Measurements from ENCODE around the gene DOCK8. TPM values are rescaled to one million over a fixed set of nuclear protein-coding genes. Genes with fewer than 3 reads are reported as not detected.

The DOCK8 gene
- total RNA-seq, 2 donors from 2014 or later = 5.9 to 10.9 TPM

DNA sequence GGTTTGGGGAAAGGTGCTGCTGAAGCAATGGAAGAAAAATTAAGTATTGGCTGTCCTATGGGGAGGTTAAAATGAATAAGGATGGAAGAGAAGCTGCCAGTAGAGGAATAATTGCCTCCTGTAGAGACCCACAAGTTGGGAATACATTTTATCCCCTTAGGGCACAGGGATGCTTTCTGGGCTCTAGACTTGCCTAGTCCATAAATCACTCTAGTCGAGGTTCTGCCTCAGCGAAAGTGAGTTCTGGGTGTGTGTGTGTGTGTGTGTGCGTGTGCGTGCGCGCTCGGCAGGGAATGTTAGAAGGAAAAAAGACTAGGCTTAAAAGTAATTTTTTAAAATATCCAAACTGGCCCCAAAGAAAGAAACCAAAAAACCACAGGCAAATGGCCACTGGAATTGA lies 291.6 kb downstream of the DOCK8 start:
- no peak for DNase-seq
- intact Hi-C loops (cut with DNase I) = no loop called here
- no peak overlapping the region for H3K27ac ChIP-seq

DNA sequence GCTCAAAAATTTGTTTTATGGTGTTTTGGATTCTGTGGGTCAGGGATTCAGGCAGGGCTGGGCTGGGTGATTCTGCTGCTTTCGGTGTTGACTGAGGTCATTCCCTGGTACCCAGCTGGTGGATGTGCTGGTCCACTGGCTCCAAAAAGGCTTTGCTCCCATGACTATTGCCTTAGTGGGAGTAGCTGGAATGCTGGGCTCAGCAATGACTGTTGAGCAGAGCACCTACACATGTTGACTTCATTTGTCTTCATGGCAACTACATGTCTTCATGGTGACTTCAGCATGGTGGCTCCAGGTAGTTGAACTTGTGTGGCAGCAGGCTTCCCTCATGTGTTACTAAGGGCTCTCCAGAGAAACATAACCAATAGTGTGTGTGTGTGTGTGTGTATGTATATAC lies 297.2 kb downstream of the DOCK8 start:
- Histone ChIP-seq H3K27me3 (no peaks in the 10 kb centered on the region), H3K36me3 (replicated peaks in 1 of 2; ENCODE audit: insufficient read depth in 1 of 2, low read depth in 2 of 2) (no peaks in the 10 kb centered on the region), H3K4me3 (no peak overlapping the region), H3K27ac (no peak overlapping the region), H3K9me3 (no peaks in the 10 kb centered on the region), H3K4me1 (no peaks in the 10 kb centered on the region)
- WGBS, 2 donors = 56 to 100% methylated on average over 1 of the region's 1 CpG
- TF ChIP-seq POLR2A (IDR thresholded peaks at IDR 0.05) = no peak
- TF ChIP-seq, protein P1, sequence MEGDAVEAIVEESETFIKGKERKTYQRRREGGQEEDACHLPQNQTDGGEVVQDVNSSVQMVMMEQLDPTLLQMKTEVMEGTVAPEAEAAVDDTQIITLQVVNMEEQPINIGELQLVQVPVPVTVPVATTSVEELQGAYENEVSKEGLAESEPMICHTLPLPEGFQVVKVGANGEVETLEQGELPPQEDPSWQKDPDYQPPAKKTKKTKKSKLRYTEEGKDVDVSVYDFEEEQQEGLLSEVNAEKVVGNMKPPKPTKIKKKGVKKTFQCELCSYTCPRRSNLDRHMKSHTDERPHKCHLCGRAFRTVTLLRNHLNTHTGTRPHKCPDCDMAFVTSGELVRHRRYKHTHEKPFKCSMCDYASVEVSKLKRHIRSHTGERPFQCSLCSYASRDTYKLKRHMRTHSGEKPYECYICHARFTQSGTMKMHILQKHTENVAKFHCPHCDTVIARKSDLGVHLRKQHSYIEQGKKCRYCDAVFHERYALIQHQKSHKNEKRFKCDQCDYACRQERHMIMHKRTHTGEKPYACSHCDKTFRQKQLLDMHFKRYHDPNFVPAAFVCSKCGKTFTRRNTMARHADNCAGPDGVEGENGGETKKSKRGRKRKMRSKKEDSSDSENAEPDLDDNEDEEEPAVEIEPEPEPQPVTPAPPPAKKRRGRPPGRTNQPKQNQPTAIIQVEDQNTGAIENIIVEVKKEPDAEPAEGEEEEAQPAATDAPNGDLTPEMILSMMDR (IDR thresholded peaks at IDR 0.05) = no peak
- no peak for DNase-seq
- no peak for ATAC-seq
- intact Hi-C loops (cut with DNase I) = no loop called here

More for the DNA sequence above, 291.6 kb downstream of the DOCK8 start:
- ATAC-seq = no peak
- Histone ChIP-seq H3K27me3 (no peaks in the 10 kb centered on the region), H3K4me3 (no peak overlapping the region), H3K36me3 (replicated peaks in 1 of 2; ENCODE audit: insufficient read depth in 1 of 2, low read depth in 2 of 2) (no peaks in the 10 kb centered on the region), H3K4me1 (peaks cover 27% of the 10 kb centered on the region), H3K9me3 (no peaks in the 10 kb centered on the region)
- TF ChIP-seq, protein P1 (IDR thresholded peaks at IDR 0.05) = no peak
- TF ChIP-seq POLR2A (IDR thresholded peaks at IDR 0.05) = no peak
- WGBS, 2 donors = 78 to 88% methylated on average over 7 of the region's 7 CpGs

DNA sequence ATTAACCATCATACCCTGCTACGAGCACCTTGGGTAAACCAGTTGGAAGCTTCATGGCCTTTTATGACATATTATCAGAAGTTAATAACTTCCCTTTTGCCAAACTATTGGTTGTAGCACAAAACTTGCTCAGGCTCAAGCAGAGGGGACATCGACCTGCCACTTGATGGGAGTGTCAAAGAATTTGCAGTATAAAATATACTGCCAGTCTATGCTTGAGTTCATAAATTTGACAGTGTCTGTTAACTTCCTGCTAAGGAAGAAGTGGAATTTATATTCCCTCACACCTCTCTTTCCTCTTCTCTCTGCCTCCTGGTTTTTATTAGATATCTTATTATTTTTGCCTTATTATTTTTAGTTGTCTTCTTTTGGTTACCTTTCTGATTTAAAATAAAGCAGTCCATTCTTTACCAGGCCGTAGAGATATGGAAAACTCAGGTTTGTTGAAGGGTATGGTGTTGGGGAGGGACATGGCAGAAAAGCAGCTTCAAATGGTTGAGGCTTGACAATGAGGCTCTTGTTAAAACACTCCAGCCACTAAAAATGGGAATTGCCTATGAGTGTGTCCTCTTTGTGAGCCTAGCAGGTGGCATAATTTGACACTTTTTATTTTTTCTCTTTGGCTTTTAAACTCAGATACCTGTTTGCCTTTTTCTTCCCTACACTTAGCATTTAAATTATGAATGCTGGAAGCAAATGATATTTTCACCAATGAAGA lies 298.0 kb downstream of the DOCK8 start:
- 74% methylated on average over 3 of the region's 3 CpGs for whole genome bisulfite sequencing, 2 donors
- TF ChIP-seq, protein P1 (IDR thresholded peaks at IDR 0.05) = no peak
- no peak for TF ChIP-seq POLR2A (IDR thresholded peaks at IDR 0.05)
- Histone ChIP-seq H3K27ac (no peak overlapping the region), H3K36me3 (replicated peaks in 1 of 2; ENCODE audit: insufficient read depth in 1 of 2, low read depth in 2 of 2) (no peaks in the 10 kb centered on the region), H3K27me3 (no peaks in the 10 kb centered on the region), H3K4me3 (no peak overlapping the region), H3K4me1 (no peaks in the 10 kb centered on the region), H3K9me3 (no peaks in the 10 kb centered on the region)
- no peak for ATAC-seq
- DNase-seq = no peak
- intact Hi-C loops (cut with DNase I) = no loop called here

Other genes starting within 250 kb of the DOCK8 start
- gene WASHC1, start 185.4 kb upstream of the DOCK8 start, total RNA-seq = 10 to 100 TPM in 1 of 2 donors, 1 to 10 TPM in 1; 6.2 to 15.5 TPM
- gene FOXD4, start 96.4 kb upstream of the DOCK8 start, total RNA-seq = under 1 TPM in 1 of 2 donors, not detected in 1; 0.99 TPM
- gene ZNG1A, start 35.8 kb upstream of the DOCK8 start, total RNA-seq = 10 to 100 TPM; 33.7 to 64.6 TPM